T47D (cell line): Measurements from ENCODE around the gene NUBPL.
"Not testable (repeated sequence)": the region's sequence is repeated elsewhere in the genome, so short reads cannot be mapped to it uniquely, and the experiment has no call there.

Experiments used
- DNase-seq, 2 experiments: peaks; one replicate each; pipeline versions ENCODE4 v3.0.0 to v3.0.0-alpha.2; 2011 to 2012; ENCODE audit warnings: low read depth in 1 of 2, low spot score in 1 of 2
- JUND ChIP-seq: IDR thresholded peaks from 2 replicates; pipeline ENCODE4 v1.6.1; 2012; ENCODE audit warnings: low read depth
- in situ Hi-C: cut with HindIII; loops from 2 replicates; pipeline ENCODE4 v1.10.0; 2016; ENCODE audit warnings: low sequenced_read_pairs, low pct_unique_long_range_greater_than_20kb

The NUBPL gene

GRCh38 chr14:31699809-31700208 is 138.6 kb downstream of the NUBPL start:
- TF ChIP-seq JUND: no peak
- in situ Hi-C loops: no loop called here
- DNase-seq: no peak

- no peak for DNase-seq
- in situ Hi-C loops: no loop called here
- no peak for TF ChIP-seq JUND
These were observed 139.3 kb downstream of the NUBPL start for GRCh38 chr14:31700282-31701074.

- in situ Hi-C loops: no loop called here
- TF ChIP-seq JUND: no peak
- no peak for DNase-seq
These were observed 140.9 kb downstream of the NUBPL start for GRCh38 chr14:31702130-31702529.

GRCh38 chr14:31703056-31703455 is 141.9 kb downstream of the NUBPL start:
- TF ChIP-seq JUND: no peak
- no peak for DNase-seq
- in situ Hi-C loops: no loop called here

GRCh38 chr14:31705731-31706130 is 144.5 kb downstream of the NUBPL start:
- DNase-seq: no peak
- in situ Hi-C loops: no loop called here
- TF ChIP-seq JUND: no peak

- in situ Hi-C loops, DNase-seq: not testable (repeated sequence)
These were observed 147.5 kb downstream of the NUBPL start for GRCh38 chr14:31708661-31709060.

GRCh38 chr14:31712244-31713127 is 151.3 kb downstream of the NUBPL start:
- in situ Hi-C loops: no loop called here
- no peak for TF ChIP-seq JUND
- no peak for DNase-seq

GRCh38 chr14:31716208-31716607 is 155.0 kb downstream of the NUBPL start:
- in situ Hi-C loops: no loop called here
- TF ChIP-seq JUND: no peak
- DNase-seq: no peak

- DNase-seq: no peak
- in situ Hi-C loops: no loop called here
- TF ChIP-seq JUND: no peak; the same call in 1 of the 2 replicates
These were observed 156.3 kb downstream of the NUBPL start for GRCh38 chr14:31717294-31718085.

- in situ Hi-C loops: no loop called here
- TF ChIP-seq JUND: no peak
- no peak for DNase-seq
These were observed 157.4 kb downstream of the NUBPL start for GRCh38 chr14:31718585-31718984.

- in situ Hi-C loops: no loop called here
- DNase-seq: no peak
- TF ChIP-seq JUND: no peak
These were observed 157.8 kb downstream of the NUBPL start for GRCh38 chr14:31718985-31719384.

GRCh38 chr14:31726337-31726736 is 165.1 kb downstream of the NUBPL start:
- TF ChIP-seq JUND: no peak
- no peak for DNase-seq
- in situ Hi-C loops: no loop called here

GRCh38 chr14:31727797-31728196 is 166.6 kb downstream of the NUBPL start:
- no peak for DNase-seq
- no peak for TF ChIP-seq JUND
- in situ Hi-C loops: no loop called here
